ENCODE results near the gene ZNF576.

The ZNF576 gene

GRCh38 chr19:43611788-43612187, 15.4 kb downstream of the ZNF576 start, which contains the start of gene SRRM5:
Gene SRRM5, plus strand, starts transcription at chr19:43612088. Its CDS starts 34 bp downstream, at chr19:43612122.
- H3K27me3 ChIP-seq (ENCODE audit: insufficient read depth, poor library complexity, severe bottlenecking), result no peaks in the 10 kb centered on the region
- H3K4me3 ChIP-seq (replicated peaks; ENCODE audit: insufficient read depth, low read length), result no peak within 1 kb of the TSS
- no peak for DNase-seq (ENCODE audit: low read depth in 1 of 2, low spot score in 1 of 2)
- no peak within 1 kb of the TSS for H3K27ac ChIP-seq (replicated peaks)
- no peak for TF ChIP-seq REST (IDR thresholded peaks at IDR 0.05; ENCODE audit: insufficient replicate concordance, low read depth)
- TF ChIP-seq GABPA (IDR thresholded peaks at IDR 0.05; ENCODE audit: low read depth), result no peak
- TF ChIP-seq POLR2AphosphoS5 (IDR thresholded peaks at IDR 0.05; ENCODE audit: low read depth), result no peak
- no peak for TF ChIP-seq CTCF (IDR thresholded peaks at IDR 0.05; ENCODE audit: insufficient read depth, low read length)
- TF ChIP-seq SPI1 (IDR thresholded peaks at IDR 0.05; ENCODE audit: borderline replicate concordance, low read depth), result no peak

GRCh38 chr19:43612374-43612773, 16.0 kb downstream of the ZNF576 start:
- no peak for TF ChIP-seq POLR2AphosphoS5 (IDR thresholded peaks at IDR 0.05; ENCODE audit: low read depth)
- DNase-seq (ENCODE audit: low read depth in 1 of 2, low spot score in 1 of 2), result no peak
- H3K27ac ChIP-seq (replicated peaks), result no peak overlapping the region

DNA sequence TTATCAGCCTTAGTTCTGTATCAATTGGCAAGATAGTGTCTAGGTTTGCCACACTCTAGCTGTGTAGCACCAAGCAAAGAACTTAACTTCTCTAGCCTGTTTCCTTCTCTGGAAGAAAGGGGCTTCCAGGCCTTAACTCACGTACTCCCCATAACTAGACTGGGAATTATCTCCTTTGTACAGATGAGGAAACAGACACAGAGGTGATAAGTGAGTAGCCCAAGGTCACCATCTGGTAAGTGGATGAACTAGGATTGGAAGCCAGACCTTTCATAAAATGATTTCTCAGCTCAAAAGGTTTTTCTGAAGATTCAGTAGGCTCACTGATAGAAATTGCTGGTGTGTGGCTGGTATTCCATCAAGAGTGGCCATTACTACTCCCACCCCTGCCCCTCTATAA, 19.9 kb downstream of the ZNF576 start:
- TF ChIP-seq SPI1 (IDR thresholded peaks at IDR 0.05; ENCODE audit: borderline replicate concordance, low read depth) (no peak), REST (IDR thresholded peaks at IDR 0.05; ENCODE audit: insufficient replicate concordance, low read depth) (no peak), POLR2AphosphoS5 (IDR thresholded peaks at IDR 0.05; ENCODE audit: low read depth) (no peak), GABPA (IDR thresholded peaks at IDR 0.05; ENCODE audit: low read depth) (no peak), CTCF (IDR thresholded peaks at IDR 0.05; ENCODE audit: insufficient read depth, low read length) (no peak)
- DNase-seq (ENCODE audit: low read depth in 1 of 2, low spot score in 1 of 2), result no peak
- Histone ChIP-seq H3K27ac (replicated peaks) (no peak overlapping the region), H3K27me3 (ENCODE audit: insufficient read depth, poor library complexity, severe bottlenecking) (no peaks in the 10 kb centered on the region), H3K4me3 (replicated peaks; ENCODE audit: insufficient read depth, low read length) (no peak overlapping the region)

More at GRCh38 chr19:43612374-43612773, 16.0 kb downstream of the ZNF576 start:
- no peaks in the 10 kb centered on the region for H3K27me3 ChIP-seq (ENCODE audit: insufficient read depth, poor library complexity, severe bottlenecking)
- H3K4me3 ChIP-seq (replicated peaks; ENCODE audit: insufficient read depth, low read length), result no peak overlapping the region

GRCh38 chr19:43616954-43617353, 20.6 kb downstream of the ZNF576 start:
- no peak for TF ChIP-seq REST (IDR thresholded peaks at IDR 0.05; ENCODE audit: insufficient replicate concordance, low read depth)
- no peak for TF ChIP-seq SPI1 (IDR thresholded peaks at IDR 0.05; ENCODE audit: borderline replicate concordance, low read depth)
- no peak for TF ChIP-seq CTCF (IDR thresholded peaks at IDR 0.05; ENCODE audit: insufficient read depth, low read length)
- TF ChIP-seq GABPA (IDR thresholded peaks at IDR 0.05; ENCODE audit: low read depth), result no peak
- H3K27ac ChIP-seq (replicated peaks), result no peak overlapping the region
- no peaks in the 10 kb centered on the region for H3K27me3 ChIP-seq (ENCODE audit: insufficient read depth, poor library complexity, severe bottlenecking)
- DNase-seq (ENCODE audit: low read depth in 1 of 2, low spot score in 1 of 2), result no peak
- H3K4me3 ChIP-seq (replicated peaks; ENCODE audit: insufficient read depth, low read length), result no peak overlapping the region
